Anterior cingulate cortex (tissue), 58 donors: ENCODE measurements around the gene EDC3.

Experiments used
- DNase-seq, 58 donors: peaks; one replicate each; lab custom pipeline; 2025; lab: John Stamatoyannopoulos, UW

Gene EDC3

GRCh38 chr15:74593122-74593521, 102.7 kb downstream of the EDC3 start:
- DNase-seq: no peak

- no peak for DNase-seq
Measured at GRCh38 chr15:74592222-74592621, 103.6 kb downstream of the EDC3 start.

- no peak for DNase-seq
Measured at GRCh38 chr15:74589826-74590225, 106.0 kb downstream of the EDC3 start.

GRCh38 chr15:74585857-74586256, 110.0 kb downstream of the EDC3 start:
- no peak for DNase-seq

- no peak for DNase-seq
Measured at GRCh38 chr15:74585191-74585590, 110.6 kb downstream of the EDC3 start.

GRCh38 chr15:74584779-74585178, 111.0 kb downstream of the EDC3 start:
- DNase-seq: peak in 35 of 58 donors; percentile 2 to 69 (median 36)

- no peak for DNase-seq
Measured at GRCh38 chr15:74584204-74584603, 111.6 kb downstream of the EDC3 start.
